CD4-positive, alpha-beta T cell (primary cell): ENCODE results near the gene SLMAP. TPM values are rescaled to one million over a fixed set of nuclear protein-coding genes. Genes with fewer than 3 reads are reported as not detected.

Experiments used
- ATAC-seq: fragments of 200-7000 bp; cut with Tn5 transposase; one replicate; pipeline ENCODE4 v1.10.0; 2022; ENCODE audit warnings: mild to moderate bottlenecking; ENCODE audit not compliant: poor library complexity
- CTCF ChIA-PET: fragments of 350-600 bp; sonication (Branson Sonifier 250); formaldehyde crosslinking; loops from one replicate; lab custom pipeline; 2021; ENCODE audit warnings: antibody characterized with exemption, inconsistent platforms; lab: Charles Lee
- POLR2A ChIA-PET: fragments of 350-600 bp; sonication (Branson Sonifier 250); formaldehyde crosslinking; loops from one replicate; lab custom pipeline; 2021; ENCODE audit warnings: antibody characterized with exemption, inconsistent platforms; lab: Charles Lee
- DNase-seq, 14 experiments: peaks; one replicate each; pipeline ENCODE4 v3.0.0-alpha.2; 2013 to 2020; ENCODE audit warnings: mixed read lengths in 2 of 14
- H3K27ac ChIP-seq, 2 donors: one replicate each; pipeline versions ENCODE4 v1.5.1 to v1.7.0; 2013; ENCODE audit warnings: low read length in 2 of 2, low read depth in 1 of 2, mild to moderate bottlenecking in 1 of 2
- H3K27me3 ChIP-seq, 2 experiments: 1 replicate in 1 of 2; 2 replicates in 1 of 2; pipeline versions ENCODE4 v1.6.1 to v1.7.0; 2013; ENCODE audit warnings: low read length in 2 of 2, control low read depth in 1 of 2, mild to moderate bottlenecking in 1 of 2, moderate library complexity in 1 of 2; ENCODE audit not compliant: insufficient read depth in 2 of 2, control insufficient read depth in 1 of 2
- H3K36me3 ChIP-seq: one replicate; pipeline ENCODE4 v1.6.1; 2013; ENCODE audit warnings: low read length, control low read depth; ENCODE audit not compliant: insufficient read depth
- H3K4me1 ChIP-seq: one replicate; pipeline ENCODE4 v1.6.1; 2013; ENCODE audit warnings: low read length, control low read depth; ENCODE audit not compliant: insufficient read depth
- H3K4me3 ChIP-seq: one replicate; pipeline ENCODE4 v1.5.1; 2013; ENCODE audit warnings: mild to moderate bottlenecking, low read length, moderate library complexity
- H3K9me3 ChIP-seq, 2 experiments: 1 replicate in 1 of 2; 2 replicates in 1 of 2; pipeline versions ENCODE4 v1.6.1 to v1.7.0; 2013; ENCODE audit warnings: low read length in 2 of 2, mild to moderate bottlenecking in 2 of 2, control low read depth in 1 of 2, moderate library complexity in 1 of 2; ENCODE audit not compliant: control insufficient read depth in 1 of 2, insufficient read depth in 1 of 2
- H3K27ac Mint-ChIP-seq: one replicate; pipeline ENCODE4 v1.8.0; 2020; ENCODE audit warnings: mixed read lengths
- H3K27me3 Mint-ChIP-seq: one replicate; pipeline ENCODE4 v1.8.0; 2021; ENCODE audit warnings: mixed read lengths
- H3K36me3 Mint-ChIP-seq: one replicate; pipeline ENCODE4 v1.8.0; 2021; ENCODE audit warnings: low read depth, mixed read lengths
- H3K4me1 Mint-ChIP-seq: one replicate; pipeline ENCODE4 v1.8.0; 2021; ENCODE audit warnings: low read depth, mixed read lengths
- H3K4me3 Mint-ChIP-seq: one replicate; pipeline ENCODE4 v1.8.0; 2020; ENCODE audit warnings: mild to moderate bottlenecking, mixed read lengths
- H3K9me3 Mint-ChIP-seq: one replicate; pipeline ENCODE4 v1.8.0; 2020; ENCODE audit warnings: mixed read lengths
- CTCF ChIP-seq: fragments of 200-600 bp; IDR thresholded peaks from one replicate; pipeline ENCODE4 v1.8.0; 2022; ENCODE audit warnings: antibody characterized with exemption, mild to moderate bottlenecking
- intact Hi-C, 2 experiments: fragments of 100-400 bp; cut with DNase I in 1 of 2; cut with micrococcal nuclease in 1 of 2; formaldehyde crosslinking; loops; one replicate each; pipeline versions ENCODE4 v1.15.1 to v1.9.0; 2023 to 2025; cut with DNase I, micrococcal nuclease
- total RNA-seq, 174 experiments: library from RNA in 2 of 174; stranded (reverse) in 2 of 174; gene quantifications; one replicate each; pipeline ENCODE4 v1.2.3 and lab custom pipeline; 2021 to 2026

SLMAP gene
- total RNA-seq, 2 experiments from 2014 or later = 51.3 to 52.2 TPM

- H3K36me3 ChIP-seq = no peaks in the 10 kb centered on the region
- H3K4me3 Mint-ChIP-seq = no peak overlapping the region
- H3K4me1 ChIP-seq = peaks cover 13% of the 10 kb centered on the region
- no peaks in the 10 kb centered on the region for H3K9me3 Mint-ChIP-seq
- peaks cover 44% of the 10 kb centered on the region for H3K4me1 Mint-ChIP-seq
- H3K4me3 ChIP-seq = no peak overlapping the region
- H3K27me3 Mint-ChIP-seq = no peaks in the 10 kb centered on the region
- no peak overlapping the region for H3K27ac Mint-ChIP-seq
- DNase-seq (no peak), ATAC-seq (no peak)
- no peak overlapping the region for H3K27ac ChIP-seq
- intact Hi-C loops = no loop called here
- H3K9me3 ChIP-seq = no peaks in the 10 kb centered on the region
- POLR2A ChIA-PET = interaction anchor here (0.6 to 0.8 kb wide), 2 partner anchors 23 to 383 kb away, joined by 3 to 4 read pairs; no protein-coding TSS in a partner anchor
- peaks cover 14% of the 10 kb centered on the region for H3K36me3 Mint-ChIP-seq
- CTCF ChIA-PET = no interaction called here
- no peaks in the 10 kb centered on the region for H3K27me3 ChIP-seq
- TF ChIP-seq CTCF = no peak
Measured at GRCh38 chr3:57779666-57780065, 23.6 kb downstream of the SLMAP start.

- H3K4me1 Mint-ChIP-seq = peaks cover 42% of the 10 kb centered on the region
- no peaks in the 10 kb centered on the region for H3K9me3 Mint-ChIP-seq
- no peak overlapping the region for H3K27ac Mint-ChIP-seq
- H3K36me3 Mint-ChIP-seq = peaks cover 14% of the 10 kb centered on the region
- DNase-seq = no peak
- H3K4me3 Mint-ChIP-seq = no peak overlapping the region
- intact Hi-C loops = no loop called here
- no peaks in the 10 kb centered on the region for H3K27me3 Mint-ChIP-seq
- CTCF ChIA-PET = interaction anchor here (0.8 kb wide), 1 partner anchor 15 kb away, joined by 3 read pairs; no protein-coding TSS in a partner anchor
- no peak for TF ChIP-seq CTCF
- peaks cover 11% of the 10 kb centered on the region for H3K4me1 ChIP-seq
- H3K4me3 ChIP-seq = no peak overlapping the region
- H3K27ac ChIP-seq = no peak overlapping the region
- H3K27me3 ChIP-seq = no peaks in the 10 kb centered on the region
- no peak for ATAC-seq
- no peaks in the 10 kb centered on the region for H3K9me3 ChIP-seq
- POLR2A ChIA-PET = interaction anchor here (1.4 kb wide), 1 partner anchor 27 kb away, joined by 3 read pairs; the partner anchor contains the start of gene SLMAP
- no peaks in the 10 kb centered on the region for H3K36me3 ChIP-seq
Measured at GRCh38 chr3:57783186-57784088, 27.3 kb downstream of the SLMAP start.

GRCh38 chr3:57784089-57784735, 28.1 kb downstream of the SLMAP start:
- ChIA-PET POLR2A (interaction anchor here (1.4 kb wide), 1 partner anchor 28 kb away, joined by 3 read pairs; the partner anchor contains the start of gene SLMAP), CTCF (interaction anchor here (0.8 kb wide), 1 partner anchor 16 kb away, joined by 3 read pairs; no protein-coding TSS in a partner anchor)
- no peaks in the 10 kb centered on the region for H3K27me3 Mint-ChIP-seq
- peaks cover 14% of the 10 kb centered on the region for H3K36me3 Mint-ChIP-seq
- intact Hi-C loops = no loop called here
- Histone ChIP-seq H3K4me3 (no peak overlapping the region), H3K27ac (no peak overlapping the region), H3K9me3 (no peaks in the 10 kb centered on the region), H3K27me3 (no peaks in the 10 kb centered on the region), H3K36me3 (no peaks in the 10 kb centered on the region), H3K4me1 (peaks cover 11% of the 10 kb centered on the region)
- no peak for TF ChIP-seq CTCF
- H3K4me3 Mint-ChIP-seq = no peak overlapping the region
- peaks cover 37% of the 10 kb centered on the region for H3K4me1 Mint-ChIP-seq
- no peak for ATAC-seq
- no peak for DNase-seq
- no peaks in the 10 kb centered on the region for H3K9me3 Mint-ChIP-seq
- H3K27ac Mint-ChIP-seq = no peak overlapping the region
